Measurements from ENCODE around the gene FAM81A.
"Not testable (repeated sequence)": the region's sequence is repeated elsewhere in the genome, so short reads cannot be mapped to it uniquely, and the experiment has no call there.

FAM81A gene

GRCh38 chr15:59437817-59438624 is at the start of gene FAM81A:
Gene FAM81A (plus strand): TSS chr15:59438186. CDS start chr15:59458627, 20,441 bp downstream.
- peak; percentile 43 for DNase-seq (ENCODE audit: low read depth)

GRCh38 chr15:59388670-59389069 is 49.3 kb upstream of the FAM81A start:
- peak; percentile 44 for DNase-seq (ENCODE audit: low read depth)

- DNase-seq (ENCODE audit: low read depth): no peak
Measured at GRCh38 chr15:59392299-59392698, 45.7 kb upstream of the FAM81A start.

GRCh38 chr15:59394166-59394661 is 43.8 kb upstream of the FAM81A start:
- DNase-seq (ENCODE audit: low read depth): no peak

- no peak for DNase-seq (ENCODE audit: low read depth)
Measured at GRCh38 chr15:59396211-59396610, 41.8 kb upstream of the FAM81A start.

- no peak for DNase-seq (ENCODE audit: low read depth)
Measured at GRCh38 chr15:59396679-59397078, 41.3 kb upstream of the FAM81A start.

- no peak for DNase-seq (ENCODE audit: low read depth)
Measured at GRCh38 chr15:59398220-59398619, 39.8 kb upstream of the FAM81A start.

- DNase-seq (ENCODE audit: low read depth): no peak
Measured at GRCh38 chr15:59399465-59400102, 38.4 kb upstream of the FAM81A start.

GRCh38 chr15:59400103-59400813 is 37.7 kb upstream of the FAM81A start:
- DNase-seq (ENCODE audit: low read depth): no peak

- not testable (repeated sequence) for DNase-seq (ENCODE audit: low read depth)
Measured at GRCh38 chr15:59401051-59401823, 36.7 kb upstream of the FAM81A start.

- DNase-seq (ENCODE audit: low read depth): no peak
Measured at GRCh38 chr15:59401824-59402569, 36.0 kb upstream of the FAM81A start.

GRCh38 chr15:59405079-59405478 is 32.9 kb upstream of the FAM81A start:
- no peak for DNase-seq (ENCODE audit: low read depth)

- no peak for DNase-seq (ENCODE audit: low read depth)
Measured at GRCh38 chr15:59406446-59406845, 31.5 kb upstream of the FAM81A start.

GRCh38 chr15:59407946-59408345 is 30.0 kb upstream of the FAM81A start:
- no peak for DNase-seq (ENCODE audit: low read depth)

- DNase-seq (ENCODE audit: low read depth): no peak
Measured at GRCh38 chr15:59410391-59410896, 27.5 kb upstream of the FAM81A start.

- DNase-seq (ENCODE audit: low read depth): no peak
Measured at GRCh38 chr15:59413577-59413976, 24.4 kb upstream of the FAM81A start.

GRCh38 chr15:59416816-59417215 is 21.2 kb upstream of the FAM81A start:
- no peak for DNase-seq (ENCODE audit: low read depth)

GRCh38 chr15:59419170-59419569 is 18.8 kb upstream of the FAM81A start:
- DNase-seq (ENCODE audit: low read depth): no peak

GRCh38 chr15:59420108-59420507 is 17.9 kb upstream of the FAM81A start:
- DNase-seq (ENCODE audit: low read depth): no peak

GRCh38 chr15:59420986-59421618 is 16.9 kb upstream of the FAM81A start:
- DNase-seq (ENCODE audit: low read depth): peak; percentile 19

Data from fibroblast of gingiva (primary cell).